Calu3 (cell line): Measurements from ENCODE around the gene P2RX1. TPM values are rescaled to one million over a fixed set of nuclear protein-coding genes. Genes with fewer than 3 reads are reported as not detected.
A peak's percentile ranks its signal among the peaks of the same experiment; 100 is the strongest.

Experiments
- BruUV-seq: library from RNA; stranded (reverse); fragments of 400-500 nt; replicated peaks from 2 replicates; lab custom pipeline; 2021; lab: Mats Ljungman, UMichigan
- CTCF ChIA-PET: fragments of 300-600 bp; sonication (Branson Sonifier 250); formaldehyde crosslinking; loops from one replicate; lab custom pipeline; 2022; ENCODE audit warnings: antibody characterized with exemption; lab: Charles Lee
- DNase-seq: peaks from one replicate; pipeline ENCODE4 v3.0.0; 2022
- H3K27ac Mint-ChIP-seq: one replicate; pipeline ENCODE4 v1.8.0; 2022; ENCODE audit warnings: mixed read lengths; ENCODE audit not compliant: unreplicated experiment
- H3K27me3 Mint-ChIP-seq: one replicate; pipeline ENCODE4 v1.8.0; 2022; ENCODE audit warnings: mixed read lengths; ENCODE audit not compliant: unreplicated experiment
- H3K36me3 Mint-ChIP-seq: one replicate; pipeline ENCODE4 v1.8.0; 2022; ENCODE audit warnings: mild to moderate bottlenecking, moderate library complexity, mixed read lengths; ENCODE audit not compliant: insufficient read depth, unreplicated experiment
- H3K4me1 Mint-ChIP-seq: one replicate; pipeline ENCODE4 v1.8.0; 2022; ENCODE audit warnings: mild to moderate bottlenecking, low read depth, mixed read lengths; ENCODE audit not compliant: unreplicated experiment
- H3K4me3 Mint-ChIP-seq: one replicate; pipeline ENCODE4 v1.8.0; 2022; ENCODE audit warnings: mild to moderate bottlenecking, low read depth, moderate library complexity, mixed read lengths; ENCODE audit not compliant: unreplicated experiment
- H3K9me3 Mint-ChIP-seq: one replicate; pipeline ENCODE4 v1.8.0; 2022; ENCODE audit warnings: low read depth, mixed read lengths; ENCODE audit not compliant: unreplicated experiment
- CTCF ChIP-seq: fragments of 200-600 bp; IDR thresholded peaks from one replicate; pipeline ENCODE4 v1.8.0; 2022; ENCODE audit warnings: antibody characterized with exemption; ENCODE audit not compliant: unreplicated experiment
- intact Hi-C: fragments of 100-400 bp; cut with micrococcal nuclease; formaldehyde crosslinking; loops from one replicate; pipeline ENCODE4 v1.10.0; 2022; ENCODE audit not compliant: unreplicated experiment
- total RNA-seq: library from RNA; stranded (reverse); gene quantifications from 2 replicates; pipeline ENCODE4 v1.2.3, GENCODE V29; 2022

P2RX1 gene
- total RNA-seq, 1 experiment from 2014 or later = not detected

GRCh38 chr17:3915581-3915994 lies 677 bp downstream of the P2RX1 start:
- no peaks in the 10 kb centered on the region for H3K4me1 Mint-ChIP-seq
- intact Hi-C loops = loop anchor here (10.0 kb wide), 1 partner anchor 159 kb away; no protein-coding TSS in a partner anchor
- H3K9me3 Mint-ChIP-seq = no peaks in the 10 kb centered on the region
- H3K4me3 Mint-ChIP-seq = no peak overlapping the region
- CTCF ChIA-PET = interaction anchor here (1.2 kb wide), 1 partner anchor 159 kb away, joined by 3 read pairs; no protein-coding TSS in a partner anchor
- no peaks in the 10 kb centered on the region for H3K36me3 Mint-ChIP-seq
- DNase-seq = no peak
- no peaks in the 10 kb centered on the region for H3K27me3 Mint-ChIP-seq
- BruUV-seq = no TSS peak
- H3K27ac Mint-ChIP-seq = no peak overlapping the region
- TF ChIP-seq CTCF = no peak

GRCh38 chr17:3914312-3914670 lies 2.0 kb downstream of the P2RX1 start:
- TF ChIP-seq CTCF = no peak
- intact Hi-C loops = loop anchor here (10.0 kb wide), 1 partner anchor 161 kb away; no protein-coding TSS in a partner anchor
- CTCF ChIA-PET = interaction anchor here (0.6 to 1.1 kb wide), 9 partner anchors 12 to 180 kb away, joined by 3 to 5 read pairs (median 4); partner anchors contain the start of genes CAMKK1 and NCBP3
- Mint-ChIP-seq H3K4me1 (no peaks in the 10 kb centered on the region), H3K27ac (no peak overlapping the region), H3K4me3 (no peak overlapping the region), H3K9me3 (no peaks in the 10 kb centered on the region), H3K36me3 (no peaks in the 10 kb centered on the region), H3K27me3 (no peaks in the 10 kb centered on the region)
- DNase-seq = no peak
- BruUV-seq = no TSS peak

- no peaks in the 10 kb centered on the region for H3K27me3 Mint-ChIP-seq
- peak; percentile 72 for DNase-seq
- H3K27ac Mint-ChIP-seq = no peak overlapping the region
- no peak overlapping the region for H3K4me3 Mint-ChIP-seq
- H3K36me3 Mint-ChIP-seq = no peaks in the 10 kb centered on the region
- no TSS peak for BruUV-seq
- CTCF ChIA-PET = interaction anchor here (0.6 to 1.1 kb wide), 10 partner anchors 11 to 181 kb away, joined by 3 to 5 read pairs (median 4); partner anchors contain the start of genes CAMKK1 and NCBP3
- H3K9me3 Mint-ChIP-seq = no peaks in the 10 kb centered on the region
- intact Hi-C loops = loop anchor here (10.0 kb wide), 1 partner anchor 161 kb away; no protein-coding TSS in a partner anchor
- peak; percentile 78 for TF ChIP-seq CTCF
- H3K4me1 Mint-ChIP-seq = no peaks in the 10 kb centered on the region
These were observed 2.5 kb downstream of the P2RX1 start for GRCh38 chr17:3913531-3914311.

- Mint-ChIP-seq H3K4me3 (no peak overlapping the region), H3K27me3 (no peaks in the 10 kb centered on the region), H3K36me3 (no peaks in the 10 kb centered on the region), H3K27ac (no peak overlapping the region), H3K9me3 (no peaks in the 10 kb centered on the region), H3K4me1 (no peaks in the 10 kb centered on the region)
- intact Hi-C loops = loop anchor here (10.0 kb wide), 1 partner anchor 162 kb away; no protein-coding TSS in a partner anchor
- BruUV-seq = no TSS peak
- no peak for TF ChIP-seq CTCF
- CTCF ChIA-PET = interaction anchor here (0.6 kb wide), 2 partner anchors 22 to 831 kb away, joined by 3 to 4 read pairs; no protein-coding TSS in a partner anchor
- DNase-seq = no peak
These were observed 3.4 kb downstream of the P2RX1 start for GRCh38 chr17:3912827-3913226.
